Measurements from ENCODE around the gene CRYBB1. TPM values are rescaled to one million over a fixed set of nuclear protein-coding genes. Genes with fewer than 3 reads are reported as not detected.

Gene CRYBB1
- total RNA-seq, 4 donors from 2014 or later: 1.1 to 6.4 TPM; not detected in 2

- WGBS, 2 donors (ENCODE audit: low coverage in 1 of 2): 3 to 5% methylated on average over 4 to 18 of the region's 72 CpGs
- no peaks in the 10 kb centered on the region for H3K9me3 ChIP-seq
- H3K36me3 ChIP-seq: no peaks in the 10 kb centered on the region
- in situ Hi-C loops (cut with MboI; ENCODE audit: low pct_ligation_motif_present in 1 of 4, low pct_unique_long_range_greater_than_20kb in 1 of 4, low sequenced_read_pairs in 3 of 4): no loop called here
- peak; percentile 85 for DNase-seq
- intact Hi-C loops (cut with DNase I; ENCODE audit: low total_unique reads): no loop called here
- H3K4me1 ChIP-seq: peaks cover 0 to 37% (median 6%) of the 10 kb centered on the region in 4 donors
- peak; percentile 68 for TF ChIP-seq POLR2A (IDR thresholded peaks at IDR 0.05)
- peak; percentile 82 to 87 (median 86) for TF ChIP-seq POLR2AphosphoS5 (IDR thresholded peaks at IDR 0.05)
- TF ChIP-seq EP300 (IDR thresholded peaks at IDR 0.05; ENCODE audit: low read depth): no peak
- no peak for TF ChIP-seq CTCF (IDR thresholded peaks at IDR 0.05)
- peak within 1 kb of the TSS; percentile 65 to 94 (median 85) for H3K4me3 ChIP-seq
- no peaks in the 10 kb centered on the region for H3K27me3 ChIP-seq
- peak within 1 kb of the TSS; percentile 84 to 90 (median 86) for H3K27ac ChIP-seq
Observed at GRCh38 chr22:26589845-26590736, 27.7 kb downstream of the CRYBB1 start, which contains the start of gene TPST2. Gene TPST2, minus strand, starts transcription at chr22:26590132. Its CDS starts 48,502 bp downstream, at chr22:26541630.

GRCh38 chr22:26589367-26589844, 28.4 kb downstream of the CRYBB1 start:
- H3K4me1 ChIP-seq: peaks cover 0 to 38% (median 6%) of the 10 kb centered on the region in 4 donors
- in situ Hi-C loops (cut with MboI; ENCODE audit: low pct_ligation_motif_present in 1 of 4, low pct_unique_long_range_greater_than_20kb in 1 of 4, low sequenced_read_pairs in 3 of 4) (no loop called here), intact Hi-C loops (cut with DNase I; ENCODE audit: low total_unique reads) (no loop called here)
- no peaks in the 10 kb centered on the region for H3K9me3 ChIP-seq
- 2% methylated on average over 19 of the region's 44 CpGs; no CpG with 5 or more reads in 1 of the 2 donors for WGBS, 2 donors (ENCODE audit: low coverage in 1 of 2)
- H3K4me3 ChIP-seq: peak overlapping the region; percentile 65 to 94 (median 85)
- DNase-seq: peak; percentile 57
- TF ChIP-seq POLR2AphosphoS5 (IDR thresholded peaks at IDR 0.05) (no peak), POLR2A (IDR thresholded peaks at IDR 0.05) (no peak), CTCF (IDR thresholded peaks at IDR 0.05) (no peak), EP300 (IDR thresholded peaks at IDR 0.05; ENCODE audit: low read depth) (no peak)
- H3K36me3 ChIP-seq: no peaks in the 10 kb centered on the region
- peak overlapping the region; percentile 84 to 90 (median 86) for H3K27ac ChIP-seq
- H3K27me3 ChIP-seq: no peaks in the 10 kb centered on the region

GRCh38 chr22:26588729-26589366, 29.0 kb downstream of the CRYBB1 start:
- 79% methylated on average over 10 of the region's 14 CpGs; no CpG with 5 or more reads in 1 of the 2 donors for WGBS, 2 donors (ENCODE audit: low coverage in 1 of 2)

More at GRCh38 chr22:26588729-26589366, 29.0 kb downstream of the CRYBB1 start:
- no peaks in the 10 kb centered on the region for H3K36me3 ChIP-seq
- H3K4me3 ChIP-seq: peak overlapping the region; percentile 65 to 94 (median 85)
- H3K27ac ChIP-seq: peak overlapping the region; percentile 84 to 90 (median 86)
- intact Hi-C loops (cut with DNase I; ENCODE audit: low total_unique reads): no loop called here
- H3K4me1 ChIP-seq: peaks cover 0 to 38% (median 6%) of the 10 kb centered on the region in 4 donors
- no peak for DNase-seq
- in situ Hi-C loops (cut with MboI; ENCODE audit: low pct_ligation_motif_present in 1 of 4, low pct_unique_long_range_greater_than_20kb in 1 of 4, low sequenced_read_pairs in 3 of 4): no loop called here
- H3K9me3 ChIP-seq: no peaks in the 10 kb centered on the region
- no peak for TF ChIP-seq EP300 (IDR thresholded peaks at IDR 0.05; ENCODE audit: low read depth)
- no peak for TF ChIP-seq CTCF (IDR thresholded peaks at IDR 0.05)
- no peak for TF ChIP-seq POLR2AphosphoS5 (IDR thresholded peaks at IDR 0.05)
- TF ChIP-seq POLR2A (IDR thresholded peaks at IDR 0.05): no peak
- no peaks in the 10 kb centered on the region for H3K27me3 ChIP-seq

All from transverse colon (tissue), 4 donors.